Mesothelial cell of epicardium (in vitro differentiated cells): ENCODE measurements around the gene DPH3. TPM values are rescaled to one million over a fixed set of nuclear protein-coding genes. Genes with fewer than 3 reads are reported as not detected.

ENCODE experiments used
- DNase-seq, 2 experiments: peaks; one replicate each; pipeline ENCODE4 v3.0.0; 2021; ENCODE audit warnings: low spot score in 2 of 2; ENCODE audit not compliant: unreplicated experiment in 2 of 2
- H3K27ac Mint-ChIP-seq: 2 replicates; pipeline ENCODE4 v1.8.0; 2021; ENCODE audit warnings: mixed read lengths
- H3K27me3 Mint-ChIP-seq: 2 replicates; pipeline ENCODE4 v1.8.0; 2021; ENCODE audit warnings: low read depth, mixed read lengths
- H3K36me3 Mint-ChIP-seq: 2 replicates; pipeline ENCODE4 v1.8.0; 2021; ENCODE audit warnings: mixed read lengths
- H3K4me1 Mint-ChIP-seq: 2 replicates; pipeline ENCODE4 v1.8.0; 2021; ENCODE audit warnings: mixed read lengths
- H3K4me3 Mint-ChIP-seq: 2 replicates; pipeline ENCODE4 v1.8.0; 2021; ENCODE audit warnings: mild to moderate bottlenecking, moderate library complexity, mixed read lengths
- H3K9me3 Mint-ChIP-seq: 2 replicates; pipeline ENCODE4 v1.8.0; 2021; ENCODE audit warnings: mixed read lengths
- total RNA-seq: library from RNA; stranded (reverse); gene quantifications from 3 replicates; pipeline ENCODE4 v1.2.1, GENCODE V29; 2021
- TF ChIP-seq, protein P1 (sequence below): fragments of 200-600 bp; sonication (generic); IDR thresholded peaks from one replicate; pipeline ENCODE4 v1.5.0; 2021; ENCODE audit warnings: antibody characterized with exemption; ENCODE audit not compliant: unreplicated experiment

DPH3 gene
- total RNA-seq, 1 donor from 2014 or later: 19.3 TPM

GRCh38 chr3:16224325-16224724 is 40.4 kb downstream of the DPH3 start:
- no peaks in the 10 kb centered on the region for H3K4me1 Mint-ChIP-seq
- no peak overlapping the region for H3K4me3 Mint-ChIP-seq
- H3K27me3 Mint-ChIP-seq: peaks cover 5% of the 10 kb centered on the region
- H3K9me3 Mint-ChIP-seq: peaks cover 5% of the 10 kb centered on the region
- TF ChIP-seq, protein P1, sequence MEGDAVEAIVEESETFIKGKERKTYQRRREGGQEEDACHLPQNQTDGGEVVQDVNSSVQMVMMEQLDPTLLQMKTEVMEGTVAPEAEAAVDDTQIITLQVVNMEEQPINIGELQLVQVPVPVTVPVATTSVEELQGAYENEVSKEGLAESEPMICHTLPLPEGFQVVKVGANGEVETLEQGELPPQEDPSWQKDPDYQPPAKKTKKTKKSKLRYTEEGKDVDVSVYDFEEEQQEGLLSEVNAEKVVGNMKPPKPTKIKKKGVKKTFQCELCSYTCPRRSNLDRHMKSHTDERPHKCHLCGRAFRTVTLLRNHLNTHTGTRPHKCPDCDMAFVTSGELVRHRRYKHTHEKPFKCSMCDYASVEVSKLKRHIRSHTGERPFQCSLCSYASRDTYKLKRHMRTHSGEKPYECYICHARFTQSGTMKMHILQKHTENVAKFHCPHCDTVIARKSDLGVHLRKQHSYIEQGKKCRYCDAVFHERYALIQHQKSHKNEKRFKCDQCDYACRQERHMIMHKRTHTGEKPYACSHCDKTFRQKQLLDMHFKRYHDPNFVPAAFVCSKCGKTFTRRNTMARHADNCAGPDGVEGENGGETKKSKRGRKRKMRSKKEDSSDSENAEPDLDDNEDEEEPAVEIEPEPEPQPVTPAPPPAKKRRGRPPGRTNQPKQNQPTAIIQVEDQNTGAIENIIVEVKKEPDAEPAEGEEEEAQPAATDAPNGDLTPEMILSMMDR: no peak
- H3K36me3 Mint-ChIP-seq: no peaks in the 10 kb centered on the region
- H3K27ac Mint-ChIP-seq: no peak overlapping the region
- DNase-seq: no peak

GRCh38 chr3:16222547-16222946 is 42.2 kb downstream of the DPH3 start:
- peaks cover 5% of the 10 kb centered on the region for H3K9me3 Mint-ChIP-seq
- no peak for DNase-seq
- no peak overlapping the region for H3K4me3 Mint-ChIP-seq
- TF ChIP-seq, protein P1: no peak
- no peaks in the 10 kb centered on the region for H3K36me3 Mint-ChIP-seq
- H3K27me3 Mint-ChIP-seq: peaks cover 10% of the 10 kb centered on the region
- H3K4me1 Mint-ChIP-seq: no peaks in the 10 kb centered on the region
- no peak overlapping the region for H3K27ac Mint-ChIP-seq

DNA sequence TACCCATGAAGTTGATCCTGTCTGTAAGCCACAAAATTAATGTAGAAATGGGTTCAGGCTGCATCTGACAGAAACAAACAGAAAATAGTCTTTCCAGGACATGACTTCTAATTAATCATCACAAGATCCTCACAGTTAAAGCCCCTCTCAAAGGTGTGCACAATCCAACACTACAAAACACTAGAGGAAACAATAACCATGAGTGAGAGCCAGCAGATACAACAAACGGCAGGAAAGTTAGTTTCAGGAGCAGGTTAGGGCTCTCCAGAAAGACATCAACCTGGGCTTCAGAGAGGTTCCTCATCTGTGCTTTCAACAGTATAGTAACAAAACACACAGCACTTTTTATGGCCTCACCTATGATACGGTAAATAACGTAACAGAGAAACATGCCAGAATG is 42.8 kb downstream of the DPH3 start:
- TF ChIP-seq, protein P1: no peak
- peaks cover 5% of the 10 kb centered on the region for H3K9me3 Mint-ChIP-seq
- no peak overlapping the region for H3K27ac Mint-ChIP-seq
- peaks cover 10% of the 10 kb centered on the region for H3K27me3 Mint-ChIP-seq
- no peaks in the 10 kb centered on the region for H3K4me1 Mint-ChIP-seq
- H3K4me3 Mint-ChIP-seq: no peak overlapping the region
- DNase-seq: no peak
- no peaks in the 10 kb centered on the region for H3K36me3 Mint-ChIP-seq

GRCh38 chr3:16219777-16220176 is 45.0 kb downstream of the DPH3 start:
- H3K4me1 Mint-ChIP-seq: no peaks in the 10 kb centered on the region
- no peaks in the 10 kb centered on the region for H3K36me3 Mint-ChIP-seq
- TF ChIP-seq, protein P1: no peak
- peaks cover 5% of the 10 kb centered on the region for H3K9me3 Mint-ChIP-seq
- no peak overlapping the region for H3K27ac Mint-ChIP-seq
- H3K27me3 Mint-ChIP-seq: peaks cover 13% of the 10 kb centered on the region
- DNase-seq: no peak
- H3K4me3 Mint-ChIP-seq: no peak overlapping the region

DNA sequence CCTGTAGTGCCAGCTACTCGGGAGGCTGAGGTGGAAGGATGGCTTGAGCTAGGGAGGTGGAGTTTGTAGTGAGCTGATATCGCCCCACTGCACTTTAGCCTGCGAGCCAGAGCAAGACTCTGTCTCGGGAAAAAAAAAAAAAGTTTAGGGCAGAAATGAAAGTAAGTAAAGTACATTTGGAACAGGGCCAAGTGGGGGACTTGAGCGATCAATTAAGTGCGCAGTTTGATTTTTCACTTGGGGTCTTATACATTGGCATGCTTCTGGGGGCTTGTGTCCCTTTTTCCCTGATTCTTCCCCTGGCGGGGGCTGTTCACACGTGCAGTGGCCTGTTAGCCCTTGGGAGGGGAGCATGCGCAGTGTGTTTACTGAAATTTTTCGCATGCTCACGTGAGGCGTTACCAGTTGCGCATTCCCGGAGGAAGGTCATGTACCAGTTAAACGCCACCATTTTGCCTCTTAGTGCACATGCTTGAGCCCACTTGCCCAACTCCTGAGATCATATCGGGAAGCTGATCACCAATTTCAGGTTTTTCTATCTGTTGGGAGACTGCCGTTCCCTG is 48.3 kb downstream of the DPH3 start:
- Mint-ChIP-seq H3K27ac (no peak overlapping the region), H3K36me3 (no peaks in the 10 kb centered on the region), H3K4me1 (no peaks in the 10 kb centered on the region), H3K9me3 (no peaks in the 10 kb centered on the region), H3K4me3 (no peak overlapping the region), H3K27me3 (peaks cover 21% of the 10 kb centered on the region)
- TF ChIP-seq, protein P1: no peak
- DNase-seq: no peak

DNA sequence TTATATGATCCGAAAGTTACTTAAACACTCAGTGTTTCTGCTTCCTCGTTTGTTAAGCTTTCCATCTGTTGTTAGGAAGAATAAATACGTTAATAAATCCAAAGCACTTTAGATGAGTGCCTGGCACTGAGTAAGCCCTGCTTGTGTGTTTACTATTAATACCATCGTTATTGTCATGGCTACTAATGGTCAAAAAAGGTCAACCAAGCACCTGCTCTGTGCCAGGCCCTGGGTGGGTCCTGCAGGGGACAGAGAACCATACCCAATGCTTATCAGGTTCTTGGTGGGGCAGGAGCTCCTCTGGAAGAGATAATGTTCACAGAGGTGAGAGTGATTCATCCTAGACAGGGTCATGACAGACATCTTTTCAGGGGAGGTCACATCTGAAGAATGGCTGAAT is 50.4 kb downstream of the DPH3 start:
- Mint-ChIP-seq H3K36me3 (no peaks in the 10 kb centered on the region), H3K27me3 (peaks cover 23% of the 10 kb centered on the region), H3K4me1 (no peaks in the 10 kb centered on the region), H3K9me3 (no peaks in the 10 kb centered on the region), H3K27ac (no peak overlapping the region), H3K4me3 (no peak overlapping the region)
- no peak for DNase-seq
- TF ChIP-seq, protein P1: no peak
